Uterus (tissue), 2 donors: ENCODE data around the gene HMSD.

ENCODE experiments used
- POLR2A ChIP-seq, 2 donors: fragments of 450-650 bp; IDR thresholded peaks; one replicate each; pipeline ENCODE4 v1.6.1; 2016; ENCODE audit warnings: antibody characterized with exemption in 2 of 2, mild to moderate bottlenecking in 1 of 2, moderate library complexity in 1 of 2
- TF ChIP-seq, protein P1 (sequence below), 4 experiments: fragments of 200-600 bp in 2 of 4; fragments of 450-650 bp in 2 of 4; sonication (generic) in 2 of 4; IDR thresholded peaks; one replicate each; pipeline ENCODE4 v1.5.1; 2016 to 2019; ENCODE audit warnings: antibody characterized with exemption in 4 of 4, mild to moderate bottlenecking in 2 of 4, moderate library complexity in 1 of 4

DNA sequence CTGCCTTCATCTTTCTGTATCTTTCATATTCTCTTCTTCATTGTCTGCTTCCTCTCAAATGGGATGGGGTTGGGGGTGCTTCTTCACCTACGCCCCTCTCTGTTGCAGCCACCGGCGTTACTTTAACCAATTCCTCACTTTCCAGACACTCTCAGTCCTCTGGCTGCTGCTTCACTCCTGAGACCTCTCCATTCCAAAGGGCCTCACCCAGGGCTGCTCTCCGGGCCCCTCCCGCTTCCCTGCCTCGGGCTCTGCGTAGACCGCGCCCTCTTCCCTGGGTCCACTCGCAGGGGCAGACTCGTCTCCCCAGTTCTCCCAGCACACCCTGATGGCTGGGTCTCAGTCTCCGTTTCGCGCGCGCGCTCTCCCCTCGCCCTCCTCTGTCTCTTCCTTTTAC is 21.7 kb downstream of the HMSD start:
- TF ChIP-seq, protein P1, sequence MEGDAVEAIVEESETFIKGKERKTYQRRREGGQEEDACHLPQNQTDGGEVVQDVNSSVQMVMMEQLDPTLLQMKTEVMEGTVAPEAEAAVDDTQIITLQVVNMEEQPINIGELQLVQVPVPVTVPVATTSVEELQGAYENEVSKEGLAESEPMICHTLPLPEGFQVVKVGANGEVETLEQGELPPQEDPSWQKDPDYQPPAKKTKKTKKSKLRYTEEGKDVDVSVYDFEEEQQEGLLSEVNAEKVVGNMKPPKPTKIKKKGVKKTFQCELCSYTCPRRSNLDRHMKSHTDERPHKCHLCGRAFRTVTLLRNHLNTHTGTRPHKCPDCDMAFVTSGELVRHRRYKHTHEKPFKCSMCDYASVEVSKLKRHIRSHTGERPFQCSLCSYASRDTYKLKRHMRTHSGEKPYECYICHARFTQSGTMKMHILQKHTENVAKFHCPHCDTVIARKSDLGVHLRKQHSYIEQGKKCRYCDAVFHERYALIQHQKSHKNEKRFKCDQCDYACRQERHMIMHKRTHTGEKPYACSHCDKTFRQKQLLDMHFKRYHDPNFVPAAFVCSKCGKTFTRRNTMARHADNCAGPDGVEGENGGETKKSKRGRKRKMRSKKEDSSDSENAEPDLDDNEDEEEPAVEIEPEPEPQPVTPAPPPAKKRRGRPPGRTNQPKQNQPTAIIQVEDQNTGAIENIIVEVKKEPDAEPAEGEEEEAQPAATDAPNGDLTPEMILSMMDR (IDR thresholded peaks at IDR 0.05), result no peak
- no peak for TF ChIP-seq POLR2A (IDR thresholded peaks at IDR 0.05)
